HG03469 (cell line): Measurements from ENCODE around the gene TUBG2.
"Not testable (repeated sequence)": the region's sequence is repeated elsewhere in the genome, so short reads cannot be mapped to it uniquely, and the experiment has no call there.

Experiments
- ATAC-seq: cut with Tn5 transposase; IDR thresholded peaks from one replicate; pipeline ENCODE4 v1.9.1; 2021; ENCODE audit warnings: mild to moderate bottlenecking, moderate library complexity, moderate number of reproducible peaks; ENCODE audit not compliant: unreplicated experiment

TUBG2 gene

DNA sequence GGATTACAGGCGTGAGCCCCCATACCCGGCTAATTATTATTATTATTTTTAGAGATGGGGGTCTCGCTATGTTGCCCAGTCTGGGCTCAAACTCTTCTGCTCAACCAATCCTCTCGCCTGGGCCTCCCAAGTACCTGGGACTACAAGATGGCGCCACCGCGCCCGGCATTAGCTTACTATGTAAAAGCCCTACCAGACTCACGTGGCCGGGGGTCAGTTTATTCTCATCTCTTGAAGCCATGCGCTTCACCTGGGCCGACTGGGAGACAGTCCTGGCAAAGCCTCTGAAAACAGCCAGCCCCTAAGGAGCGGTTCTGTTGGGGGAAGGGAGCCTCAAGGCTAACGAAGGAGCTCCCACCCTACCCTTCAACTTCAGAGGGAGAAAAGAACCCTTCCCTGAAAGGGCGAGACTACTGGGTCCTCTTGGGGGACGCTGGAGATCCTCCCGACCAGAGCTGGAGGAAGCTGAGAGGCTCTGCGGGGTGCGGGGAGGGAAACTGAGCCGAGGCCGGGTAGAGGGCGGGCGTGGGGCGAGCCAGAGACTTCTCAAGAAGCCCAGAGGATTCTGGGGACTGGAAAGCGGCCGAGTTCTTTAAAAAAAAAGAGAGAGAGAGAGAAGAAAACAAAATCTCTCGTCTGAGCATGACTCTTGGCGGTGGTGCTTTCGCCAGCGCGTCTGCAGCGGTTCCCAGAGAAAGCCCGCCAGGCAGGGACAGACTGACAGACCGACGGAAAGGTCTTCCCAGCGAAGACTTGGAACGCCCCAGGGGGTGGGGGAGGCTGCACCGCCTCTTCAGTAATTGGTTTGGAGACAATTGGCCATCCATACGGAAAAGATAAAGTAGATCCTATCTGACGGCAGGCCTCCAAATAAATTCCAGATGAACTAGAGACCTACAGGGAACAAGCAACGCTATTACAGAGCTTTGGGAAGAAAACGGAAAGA, 5.6 kb upstream of the TUBG2 start:
- ATAC-seq: no peak

- ATAC-seq: no peak
These were observed 3.6 kb upstream of the TUBG2 start for GRCh38 chr17:42655528-42655927.

DNA sequence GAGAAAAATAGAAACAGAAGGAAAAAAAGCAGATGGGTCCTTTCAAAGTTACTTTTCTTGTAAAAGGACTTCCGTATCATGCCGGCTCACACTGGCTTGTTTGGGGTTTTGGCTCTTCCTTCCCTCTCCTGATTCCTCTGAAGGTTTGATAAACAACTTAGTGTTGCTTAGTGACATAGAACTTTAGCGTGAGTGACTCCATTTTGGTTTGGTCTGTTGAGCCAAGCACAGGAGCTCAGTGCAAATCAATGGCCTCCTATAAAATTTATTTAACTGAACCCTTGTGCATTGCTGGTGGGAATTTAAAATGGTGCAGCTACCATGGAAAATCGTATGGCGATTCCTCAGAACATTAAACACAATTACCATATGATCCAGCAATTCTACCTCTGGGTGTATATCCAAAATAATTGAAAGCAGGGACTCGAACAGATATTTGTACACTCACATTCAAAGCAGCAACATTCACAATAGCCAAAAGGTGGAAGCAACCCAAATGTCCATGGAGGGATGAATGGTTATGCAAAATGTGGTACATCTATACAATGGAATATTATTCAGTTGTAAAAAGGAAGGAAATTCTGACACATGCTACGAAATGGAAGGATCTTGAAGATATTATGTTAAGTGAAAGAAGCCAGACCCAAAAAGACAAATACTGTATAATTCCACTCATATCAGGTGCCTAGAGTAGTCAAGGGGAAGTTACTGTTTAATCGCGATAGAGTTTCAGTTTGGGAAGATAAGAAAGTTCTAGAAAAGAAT, 1.1 kb upstream of the TUBG2 start:
- no peak for ATAC-seq

- ATAC-seq: not testable (repeated sequence)
These were observed 819 bp downstream of the TUBG2 start for GRCh38 chr17:42659932-42660274.

- no peak for ATAC-seq
These were observed 1.7 kb downstream of the TUBG2 start for GRCh38 chr17:42660692-42661345.

DNA sequence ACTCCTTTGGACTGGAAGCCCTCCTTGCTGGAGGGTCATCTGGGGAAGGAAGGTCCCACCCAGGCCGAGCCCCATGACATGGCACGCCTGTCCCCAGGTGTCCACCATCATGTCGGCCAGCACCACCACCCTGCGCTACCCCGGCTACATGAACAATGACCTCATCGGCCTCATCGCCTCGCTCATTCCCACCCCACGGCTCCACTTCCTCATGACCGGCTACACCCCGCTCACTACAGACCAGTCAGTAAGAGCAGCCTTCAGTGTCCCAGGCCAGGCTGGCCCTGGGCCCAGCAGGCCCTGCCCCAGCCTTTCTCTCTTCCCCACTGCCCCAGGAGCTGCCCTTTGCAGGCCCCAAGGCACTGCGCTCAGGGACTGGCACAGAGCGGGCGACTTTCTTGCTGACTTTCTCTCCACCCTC, 6.5 kb downstream of the TUBG2 start:
- ATAC-seq: no peak

- ATAC-seq: not testable (repeated sequence)
These were observed 7.0 kb downstream of the TUBG2 start for GRCh38 chr17:42666126-42666525.

DNA sequence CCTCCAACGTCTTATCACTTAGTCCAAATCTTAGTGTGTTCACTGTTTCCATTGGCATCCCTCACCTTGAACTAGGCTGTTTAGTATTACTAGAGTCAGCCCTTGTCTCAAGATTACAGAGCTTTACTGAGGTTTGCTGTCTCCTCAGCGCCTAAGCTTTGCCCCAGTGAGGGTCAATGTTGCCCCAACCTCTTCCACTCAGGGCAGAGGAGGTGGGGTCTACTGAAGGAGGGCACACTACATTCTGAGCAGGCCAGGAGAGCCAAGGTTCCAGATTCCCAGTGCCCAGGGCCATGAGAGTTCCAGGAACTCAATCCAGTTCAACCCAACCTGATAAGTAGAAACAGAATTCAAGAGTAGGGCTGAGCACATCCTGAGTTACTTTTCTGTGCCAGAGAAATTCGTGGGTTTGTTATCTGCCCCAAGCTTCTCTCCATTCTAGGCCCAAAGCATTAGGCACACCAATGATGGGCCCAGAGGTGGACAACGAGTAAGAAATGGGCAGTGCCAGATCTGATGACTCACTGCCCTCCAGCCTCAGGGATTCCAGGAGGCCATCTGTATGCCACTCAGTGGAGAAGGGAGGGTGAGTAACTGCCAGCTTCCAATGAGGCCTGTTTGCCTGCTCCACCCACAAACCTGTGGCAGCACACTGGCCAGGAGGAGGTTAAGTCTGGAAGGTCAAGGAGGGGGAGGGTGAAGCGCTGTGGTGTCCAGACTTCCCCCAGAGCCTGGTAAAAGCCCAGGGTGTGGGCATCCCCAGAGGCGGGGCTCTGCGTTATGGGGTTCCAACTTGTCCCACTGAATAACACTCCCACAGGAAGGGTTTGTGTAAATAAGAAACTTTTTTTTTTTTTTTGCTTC, 8.2 kb downstream of the TUBG2 start:
- ATAC-seq: no peak

DNA sequence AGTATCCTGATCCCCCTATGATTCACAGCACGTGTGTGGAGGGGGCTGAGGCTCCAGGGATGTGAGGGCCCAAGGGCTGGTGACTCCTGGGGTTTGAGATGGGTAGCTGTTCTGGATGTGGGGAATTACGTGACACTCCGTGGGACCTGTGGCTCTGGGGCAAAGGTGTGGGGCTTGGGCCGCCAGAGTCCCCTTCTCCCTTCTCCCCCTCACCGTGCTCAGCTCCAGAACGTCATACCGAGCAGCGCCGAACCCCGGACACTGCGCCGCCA, 10.6 kb downstream of the TUBG2 start:
- no peak for ATAC-seq

DNA sequence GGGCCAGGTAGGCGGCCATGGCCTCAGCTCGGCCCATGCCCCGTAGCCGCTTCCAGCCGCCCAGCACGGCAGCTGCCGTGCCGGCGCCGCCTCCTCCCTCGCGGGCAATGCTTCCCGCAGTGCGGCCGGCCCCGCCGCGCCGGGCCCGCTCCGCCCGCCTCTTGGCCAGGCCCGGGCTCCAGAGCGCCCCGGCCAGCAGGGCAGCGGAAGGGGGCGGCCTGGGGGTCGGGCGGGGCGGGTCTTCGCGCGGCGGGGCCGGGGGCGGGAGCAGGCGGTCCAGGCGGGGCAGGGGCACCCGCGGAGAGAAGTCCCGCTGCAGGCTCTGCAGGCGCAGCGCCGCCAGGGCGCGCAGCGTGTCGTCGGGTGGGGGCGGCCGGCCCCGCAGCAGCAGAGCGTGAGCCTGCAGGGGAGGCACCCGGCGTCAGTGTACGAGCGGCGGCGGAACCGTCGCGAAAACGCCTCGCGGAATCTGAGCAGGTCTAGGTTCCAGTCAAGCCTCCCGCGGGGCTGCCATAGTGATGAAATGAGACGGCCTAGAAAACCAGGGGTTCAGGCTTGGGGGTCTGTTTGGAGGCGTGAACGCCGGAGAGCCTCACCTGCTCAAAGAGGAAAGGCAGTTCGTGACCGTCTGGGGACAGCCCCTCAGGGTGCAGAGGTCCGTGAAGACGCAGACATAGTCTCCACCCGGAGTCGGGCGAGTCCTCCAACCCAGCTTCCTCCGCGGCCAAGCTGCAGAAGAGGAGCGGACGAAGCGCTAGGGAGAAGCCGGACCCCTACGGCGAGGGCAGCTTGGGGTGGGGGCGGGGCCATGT, 11.1 kb downstream of the TUBG2 start:
- no peak for ATAC-seq

DNA sequence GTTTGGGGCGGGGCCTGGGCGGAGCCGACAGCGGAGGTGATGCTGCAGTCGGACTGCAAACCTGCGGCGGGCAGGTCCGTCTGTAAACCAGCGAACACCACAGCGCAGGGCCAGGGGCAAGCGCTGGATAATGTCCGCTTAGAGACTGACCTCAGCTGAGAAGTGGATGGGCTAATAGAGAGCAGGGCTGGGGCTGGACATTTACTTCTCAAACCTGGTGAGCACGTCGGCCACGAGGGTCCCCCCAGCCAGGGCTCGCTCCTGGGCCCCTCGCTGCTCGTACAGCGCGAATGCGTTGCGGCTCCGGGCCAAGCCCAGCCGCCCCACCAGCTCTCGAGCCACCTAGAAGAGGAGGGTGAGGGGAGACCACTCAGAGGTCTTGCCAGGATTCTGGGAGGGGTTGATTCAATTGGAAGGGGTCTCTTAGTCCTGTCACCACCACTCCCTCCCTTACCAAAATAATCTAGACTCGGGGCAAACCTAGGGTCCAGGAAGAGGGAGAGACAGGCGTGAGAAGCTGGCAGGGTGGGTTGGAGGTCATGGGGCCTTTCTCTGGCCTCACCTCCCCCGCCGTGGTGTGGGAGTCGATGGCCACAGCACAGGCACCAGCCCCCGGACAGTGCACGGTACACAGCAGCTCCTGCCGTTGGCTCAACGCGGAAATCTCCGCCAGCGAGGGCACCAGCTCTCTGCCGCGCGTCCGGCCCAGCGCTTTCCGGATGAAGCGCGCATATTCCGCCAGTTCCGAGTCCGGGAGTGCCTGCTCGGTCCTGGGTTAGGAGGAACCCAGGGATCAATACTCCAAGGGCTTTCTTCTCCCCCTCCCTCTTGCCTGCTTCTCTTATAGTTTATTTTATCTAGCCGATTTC, 11.9 kb downstream of the TUBG2 start:
- ATAC-seq: no peak

DNA sequence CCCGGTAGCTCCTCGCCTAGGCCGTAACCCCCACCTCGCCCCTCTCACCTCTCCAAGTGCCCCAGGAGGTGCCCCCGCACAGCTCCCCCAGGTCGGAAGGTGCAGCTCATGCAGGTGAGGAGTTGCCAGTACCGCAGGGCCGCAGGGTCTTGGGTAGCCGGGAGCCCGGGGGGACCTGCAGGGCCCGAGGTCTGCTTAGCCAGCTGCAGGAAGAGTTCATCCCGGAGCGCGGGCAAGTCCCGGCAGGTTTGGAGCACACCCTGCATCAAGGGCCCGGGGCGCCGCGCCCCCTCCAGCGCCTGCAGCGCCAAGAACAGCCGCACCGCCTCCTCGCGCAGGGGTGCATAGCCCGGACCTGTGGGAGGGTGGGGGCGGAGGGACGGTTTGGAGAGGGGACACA, 13.0 kb downstream of the TUBG2 start:
- ATAC-seq: no peak

- ATAC-seq: no peak
These were observed 14.3 kb downstream of the TUBG2 start for GRCh38 chr17:42673266-42673884.

DNA sequence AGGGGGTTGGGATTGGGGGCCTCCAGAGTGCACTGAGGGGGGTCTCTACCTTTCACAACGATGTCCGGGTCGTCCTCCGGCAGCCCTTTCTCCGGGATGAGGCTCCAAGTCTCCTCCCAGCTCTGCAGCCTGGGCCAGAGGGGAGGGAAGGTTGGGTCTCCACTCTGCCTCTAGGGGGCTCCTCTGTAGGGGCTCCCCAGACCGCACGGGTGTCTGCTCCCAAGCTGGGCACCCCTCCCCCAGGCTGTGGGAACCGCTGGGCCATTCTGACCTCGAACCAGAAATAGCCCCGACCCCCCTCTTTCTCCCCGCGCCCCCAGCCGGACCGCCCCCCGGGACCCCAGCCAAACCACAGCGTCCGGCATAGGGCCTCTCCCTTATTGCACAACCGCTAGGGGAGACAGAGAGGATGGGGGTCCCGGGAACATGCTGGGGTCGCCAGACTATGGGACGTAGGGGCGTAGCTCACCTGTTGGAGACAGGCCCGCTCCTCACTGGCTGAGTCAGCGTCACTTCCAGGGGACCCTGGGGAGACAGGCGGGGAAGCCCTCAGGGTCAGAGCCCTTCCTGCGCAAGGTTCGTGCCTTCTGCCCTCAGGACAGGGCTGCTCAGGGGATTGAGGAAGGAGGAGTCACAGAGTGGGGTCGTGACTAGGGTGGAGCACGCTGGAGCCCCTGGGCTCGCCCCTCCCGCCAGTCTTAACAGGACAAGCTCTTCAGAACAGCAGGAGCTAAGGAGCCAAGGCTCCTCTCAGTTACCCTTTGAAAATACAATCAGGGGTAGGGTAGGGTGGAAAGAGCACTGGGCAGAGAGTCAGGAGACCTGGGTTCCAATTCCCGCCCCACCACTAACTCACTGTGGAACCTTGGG, 15.0 kb downstream of the TUBG2 start:
- no peak for ATAC-seq

GRCh38 chr17:42674755-42675347, 15.8 kb downstream of the TUBG2 start:
- ATAC-seq: no peak

- no peak for ATAC-seq
These were observed 16.4 kb downstream of the TUBG2 start for GRCh38 chr17:42675348-42675964.

GRCh38 chr17:42675965-42676423, 16.9 kb downstream of the TUBG2 start:
- no peak for ATAC-seq
